Mammary epithelial cell (primary cell): Measurements from ENCODE around the gene MYO9A.

ENCODE experiments used
- CTCF ChIP-seq, 2 donors: IDR thresholded peaks in 1 of 2; conservative IDR thresholded peaks in 1 of 2; 2 replicates each; pipeline ENCODE4 v1.5.1; 2011 to 2012; ENCODE audit warnings: inconsistent platforms in 2 of 2, low read length in 2 of 2, mild to moderate bottlenecking in 2 of 2, control low read depth in 1 of 2, low read depth in 1 of 2; ENCODE audit not compliant: insufficient read depth in 1 of 2; ENCODE audit errors: extremely low read depth in 1 of 2
- EZH2 ChIP-seq: IDR thresholded peaks from 2 replicates; pipeline ENCODE4 v1.6.1; 2012; ENCODE audit warnings: low read length, inconsistent platforms, borderline replicate concordance

- TF ChIP-seq CTCF (conservative IDR thresholded peaks at IDR 0.05 in 1 of 2, IDR thresholded peaks at IDR 0.05 in 1 of 2; ENCODE audit: extremely low read depth in 1 of 2, insufficient read depth in 1 of 2, low read depth in 1 of 2, low read length in 2 of 2) = no peak
- no peak for TF ChIP-seq EZH2
Measured at GRCh38 chr15:71920573-71920972, 197.4 kb downstream of the MYO9A start.
